ENCODE data around the gene CDH19. TPM values are rescaled to one million over a fixed set of nuclear protein-coding genes. Genes with fewer than 3 reads are reported as not detected.

Gene CDH19
- total RNA-seq, 1 donor: not detected

DNA sequence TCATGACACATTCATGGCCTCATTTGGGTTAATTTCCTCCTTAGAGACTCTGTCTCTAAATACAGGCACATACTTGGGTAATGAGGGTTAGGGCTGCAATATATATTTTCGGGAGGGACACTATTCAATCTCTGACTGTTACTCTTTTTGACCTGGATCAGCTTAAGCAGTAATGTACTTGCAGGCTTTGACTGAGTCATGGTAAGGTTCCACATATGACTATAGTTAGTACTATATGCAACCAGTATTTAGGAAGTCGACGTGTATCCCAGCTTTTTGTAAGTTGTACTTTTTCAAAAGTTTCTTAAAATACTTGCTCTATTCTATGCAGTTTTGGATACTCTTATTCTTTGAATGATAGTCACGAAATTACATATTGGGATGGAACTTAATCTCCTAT, 37.2 kb upstream of the CDH19 start:
- no peak overlapping the region for H3K4me3 ChIP-seq (ENCODE audit: insufficient read depth, low read length)

DNA sequence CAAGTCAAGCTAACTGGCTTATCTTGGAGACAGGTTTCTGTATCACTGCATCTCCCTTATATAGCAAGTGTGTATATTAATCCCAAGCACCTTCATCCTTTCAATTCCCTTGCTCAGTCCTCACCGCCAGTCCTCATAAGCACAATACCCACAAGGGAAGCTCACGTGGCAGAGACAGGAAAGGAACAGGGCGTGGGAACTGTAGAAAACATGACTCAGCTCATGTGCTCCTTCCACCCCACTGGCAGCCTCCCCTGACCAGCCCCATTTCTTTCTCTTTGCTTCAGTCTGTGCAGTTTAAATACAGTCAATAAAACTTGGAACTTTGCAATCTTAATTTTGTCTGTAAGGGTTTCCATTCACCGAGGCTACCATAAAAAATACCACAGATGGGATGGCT, 36.5 kb upstream of the CDH19 start:
- no peaks in the 10 kb centered on the region for H3K9me3 ChIP-seq (ENCODE audit: low read depth, low read length)
- no peak for DNase-seq (ENCODE audit: insufficient read length, low spot score, missing footprints)
- H3K4me1 ChIP-seq (ENCODE audit: insufficient read depth, low read length): no peaks in the 10 kb centered on the region
- TF ChIP-seq, protein P1, sequence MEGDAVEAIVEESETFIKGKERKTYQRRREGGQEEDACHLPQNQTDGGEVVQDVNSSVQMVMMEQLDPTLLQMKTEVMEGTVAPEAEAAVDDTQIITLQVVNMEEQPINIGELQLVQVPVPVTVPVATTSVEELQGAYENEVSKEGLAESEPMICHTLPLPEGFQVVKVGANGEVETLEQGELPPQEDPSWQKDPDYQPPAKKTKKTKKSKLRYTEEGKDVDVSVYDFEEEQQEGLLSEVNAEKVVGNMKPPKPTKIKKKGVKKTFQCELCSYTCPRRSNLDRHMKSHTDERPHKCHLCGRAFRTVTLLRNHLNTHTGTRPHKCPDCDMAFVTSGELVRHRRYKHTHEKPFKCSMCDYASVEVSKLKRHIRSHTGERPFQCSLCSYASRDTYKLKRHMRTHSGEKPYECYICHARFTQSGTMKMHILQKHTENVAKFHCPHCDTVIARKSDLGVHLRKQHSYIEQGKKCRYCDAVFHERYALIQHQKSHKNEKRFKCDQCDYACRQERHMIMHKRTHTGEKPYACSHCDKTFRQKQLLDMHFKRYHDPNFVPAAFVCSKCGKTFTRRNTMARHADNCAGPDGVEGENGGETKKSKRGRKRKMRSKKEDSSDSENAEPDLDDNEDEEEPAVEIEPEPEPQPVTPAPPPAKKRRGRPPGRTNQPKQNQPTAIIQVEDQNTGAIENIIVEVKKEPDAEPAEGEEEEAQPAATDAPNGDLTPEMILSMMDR (IDR thresholded peaks at IDR 0.05; ENCODE audit: extremely low read depth, low read depth, low read length): no peak
- no peak overlapping the region for H3K4me3 ChIP-seq (ENCODE audit: insufficient read depth, low read length)
- H3K27ac ChIP-seq (ENCODE audit: low read depth, low read length): no peak overlapping the region
- H4K20me1 ChIP-seq (ENCODE audit: insufficient read depth, low read length): no peaks in the 10 kb centered on the region
- no peaks in the 10 kb centered on the region for H3K27me3 ChIP-seq (ENCODE audit: insufficient read depth, low read length)
- no peaks in the 10 kb centered on the region for H3K79me2 ChIP-seq (ENCODE audit: insufficient read depth, low read length)
- H3K4me2 ChIP-seq (ENCODE audit: insufficient read depth, low read length): no peak overlapping the region
- no peaks in the 10 kb centered on the region for H3K36me3 ChIP-seq (ENCODE audit: insufficient read depth, low read length)
- H2AFZ ChIP-seq (ENCODE audit: low read length): no peak overlapping the region

More for the DNA sequence above, 37.2 kb upstream of the CDH19 start:
- Histone ChIP-seq H3K27ac (ENCODE audit: low read depth, low read length) (no peak overlapping the region), H3K27me3 (ENCODE audit: insufficient read depth, low read length) (no peaks in the 10 kb centered on the region), H4K20me1 (ENCODE audit: insufficient read depth, low read length) (no peaks in the 10 kb centered on the region), H3K79me2 (ENCODE audit: insufficient read depth, low read length) (no peaks in the 10 kb centered on the region), H3K4me1 (ENCODE audit: insufficient read depth, low read length) (no peaks in the 10 kb centered on the region), H3K9me3 (ENCODE audit: low read depth, low read length) (no peaks in the 10 kb centered on the region), H3K4me2 (ENCODE audit: insufficient read depth, low read length) (no peak overlapping the region), H3K36me3 (ENCODE audit: insufficient read depth, low read length) (no peaks in the 10 kb centered on the region), H2AFZ (ENCODE audit: low read length) (no peak overlapping the region)
- TF ChIP-seq, protein P1 (IDR thresholded peaks at IDR 0.05; ENCODE audit: extremely low read depth, low read depth, low read length): no peak
- no peak for DNase-seq (ENCODE audit: insufficient read length, low spot score, missing footprints)

DNA sequence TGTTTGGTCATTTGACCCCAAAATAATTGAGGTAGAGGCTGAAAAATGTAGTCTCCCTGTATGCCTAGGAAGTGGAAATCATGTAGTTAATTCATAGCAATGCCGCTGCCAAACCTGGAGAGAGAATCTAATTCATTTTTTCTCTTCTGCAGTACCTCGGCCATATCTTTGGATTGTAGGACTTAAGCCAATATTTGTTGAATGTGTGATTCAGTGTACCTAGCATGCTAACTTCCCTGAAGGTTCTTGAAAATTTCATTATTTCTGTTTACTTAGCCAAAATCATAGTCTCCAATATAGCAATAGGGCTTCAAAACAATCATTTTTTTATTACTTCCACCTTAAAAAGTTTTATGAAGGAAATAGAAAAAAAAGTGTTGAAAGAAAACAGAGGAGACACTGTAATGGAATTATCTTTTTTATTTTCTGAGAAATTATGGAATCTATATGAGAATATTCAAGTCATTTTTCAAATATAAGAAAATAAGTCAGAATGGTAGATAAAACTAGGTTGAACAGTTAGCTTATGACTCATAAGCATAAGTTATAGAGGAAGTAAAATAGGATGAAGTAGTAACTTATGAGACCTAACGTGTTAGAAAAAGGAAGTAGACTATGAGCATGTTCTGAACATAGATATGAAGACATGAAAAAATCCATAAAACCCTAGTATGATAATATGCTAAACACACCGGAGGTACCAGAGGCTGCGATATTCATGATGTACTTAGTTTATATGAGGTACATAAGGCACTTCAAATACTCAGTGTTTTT, 35.2 kb upstream of the CDH19 start:
- no peaks in the 10 kb centered on the region for H3K36me3 ChIP-seq (ENCODE audit: insufficient read depth, low read length)
- no peak overlapping the region for H3K27ac ChIP-seq (ENCODE audit: low read depth, low read length)
- no peaks in the 10 kb centered on the region for H4K20me1 ChIP-seq (ENCODE audit: insufficient read depth, low read length)
- H2AFZ ChIP-seq (ENCODE audit: low read length): no peak overlapping the region
- no peak for DNase-seq (ENCODE audit: insufficient read length, low spot score, missing footprints)
- TF ChIP-seq, protein P1 (IDR thresholded peaks at IDR 0.05; ENCODE audit: extremely low read depth, low read depth, low read length): no peak
- no peaks in the 10 kb centered on the region for H3K4me1 ChIP-seq (ENCODE audit: insufficient read depth, low read length)
- H3K4me3 ChIP-seq (ENCODE audit: insufficient read depth, low read length): no peak overlapping the region
- H3K27me3 ChIP-seq (ENCODE audit: insufficient read depth, low read length): no peaks in the 10 kb centered on the region
- no peaks in the 10 kb centered on the region for H3K79me2 ChIP-seq (ENCODE audit: insufficient read depth, low read length)
- no peaks in the 10 kb centered on the region for H3K9me3 ChIP-seq (ENCODE audit: low read depth, low read length)
- H3K4me2 ChIP-seq (ENCODE audit: insufficient read depth, low read length): no peak overlapping the region

DNA sequence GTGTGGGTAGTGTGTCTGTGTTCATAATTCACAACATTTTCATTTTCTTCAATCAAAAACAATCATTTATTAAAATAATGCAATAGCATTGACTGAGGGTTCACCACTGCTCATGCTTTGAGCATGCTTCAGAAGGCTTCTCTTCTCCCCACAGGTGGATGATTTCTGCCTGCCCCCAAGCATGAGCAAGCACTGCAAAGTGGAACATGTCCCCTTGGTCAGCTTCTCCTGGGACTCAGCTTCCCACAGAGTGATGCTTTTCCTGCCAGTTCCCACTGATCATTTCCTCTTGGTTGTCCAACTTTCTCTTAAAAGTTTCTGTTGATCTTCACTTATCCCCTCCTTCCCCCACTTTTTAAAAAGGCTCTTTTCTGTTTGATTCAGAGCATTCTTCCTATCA, 31.5 kb upstream of the CDH19 start:
- no peaks in the 10 kb centered on the region for H3K27me3 ChIP-seq (ENCODE audit: insufficient read depth, low read length)
- TF ChIP-seq, protein P1 (IDR thresholded peaks at IDR 0.05; ENCODE audit: extremely low read depth, low read depth, low read length): no peak
- no peaks in the 10 kb centered on the region for H3K79me2 ChIP-seq (ENCODE audit: insufficient read depth, low read length)
- no peak for DNase-seq (ENCODE audit: insufficient read length, low spot score, missing footprints)
- H2AFZ ChIP-seq (ENCODE audit: low read length): no peak overlapping the region
- no peak overlapping the region for H3K27ac ChIP-seq (ENCODE audit: low read depth, low read length)
- H3K36me3 ChIP-seq (ENCODE audit: insufficient read depth, low read length): no peaks in the 10 kb centered on the region
- no peaks in the 10 kb centered on the region for H3K4me1 ChIP-seq (ENCODE audit: insufficient read depth, low read length)
- H3K4me2 ChIP-seq (ENCODE audit: insufficient read depth, low read length): no peak overlapping the region
- no peaks in the 10 kb centered on the region for H4K20me1 ChIP-seq (ENCODE audit: insufficient read depth, low read length)
- no peaks in the 10 kb centered on the region for H3K9me3 ChIP-seq (ENCODE audit: low read depth, low read length)
- H3K4me3 ChIP-seq (ENCODE audit: insufficient read depth, low read length): no peak overlapping the region
